OCI-LY1 (cell line): ENCODE results near the gene YIF1B.

ENCODE experiments used
- H2AFZ ChIP-seq: fragments of 200-600 bp; sonication (generic), shearing (Covaris generic); 2 replicates; pipeline ENCODE4 v1.6.0; 2014; ENCODE audit warnings: antibody characterized with exemption, mild to moderate bottlenecking, low read length
- H3F3A ChIP-seq: fragments of 200-600 bp; sonication (generic), shearing (Covaris generic); 2 replicates; pipeline ENCODE4 v1.6.0; 2014; ENCODE audit warnings: mild to moderate bottlenecking, antibody characterized with exemption, low read length, moderate library complexity; ENCODE audit not compliant: insufficient read depth
- H3K27ac ChIP-seq: fragments of 200-600 bp; sonication (generic); 2 replicates; pipeline ENCODE4 v1.5.1; 2014; ENCODE audit warnings: low read length, mixed run types, mild to moderate bottlenecking, low read depth; ENCODE audit not compliant: poor library complexity, severe bottlenecking
- H3K27me3 ChIP-seq: fragments of 200-600 bp; sonication (generic); 2 replicates; pipeline ENCODE4 v1.6.0; 2014; ENCODE audit warnings: antibody characterized with exemption, mild to moderate bottlenecking, low read length, moderate library complexity; ENCODE audit not compliant: insufficient read depth
- H3K36me3 ChIP-seq: fragments of 200-600 bp; sonication (generic); 2 replicates; pipeline ENCODE4 v1.6.1; 2014; ENCODE audit warnings: mild to moderate bottlenecking, antibody characterized with exemption, low read length, moderate library complexity, mixed read lengths; ENCODE audit not compliant: insufficient read depth
- H3K4me1 ChIP-seq: fragments of 200-600 bp; sonication (generic); 2 replicates; pipeline ENCODE4 v1.5.1; 2014; ENCODE audit warnings: mild to moderate bottlenecking, low read length, moderate library complexity; ENCODE audit not compliant: insufficient read depth, severe bottlenecking
- H3K4me2 ChIP-seq: fragments of 200-600 bp; sonication (generic), shearing (Covaris generic); 2 replicates; pipeline ENCODE4 v1.6.1; 2014; ENCODE audit warnings: low read length
- H3K4me3 ChIP-seq: fragments of 200-600 bp; sonication (generic); 2 replicates; pipeline ENCODE4 v1.5.1; 2014; ENCODE audit warnings: low read length, low read depth, mild to moderate bottlenecking, mixed read lengths; ENCODE audit not compliant: poor library complexity, severe bottlenecking
- H3K79me2 ChIP-seq: fragments of 200-600 bp; shearing (Covaris generic); 2 replicates; pipeline ENCODE4 v1.6.1; 2016; ENCODE audit warnings: mixed run types, low read length, mixed read lengths; ENCODE audit not compliant: insufficient read depth
- H3K9ac ChIP-seq: fragments of 200-600 bp; sonication (generic), shearing (Covaris generic); 2 replicates; pipeline ENCODE4 v1.6.1; 2014; ENCODE audit warnings: mild to moderate bottlenecking, low read length, mixed read lengths
- H3K9me2 ChIP-seq: fragments of 200-600 bp; sonication (generic), shearing (Covaris generic); 2 replicates; pipeline ENCODE4 v1.6.1; 2014; ENCODE audit warnings: low read depth, mild to moderate bottlenecking, low read length, mixed read lengths
- H3K9me3 ChIP-seq: fragments of 200-600 bp; shearing (Covaris generic); 2 replicates; pipeline ENCODE4 v1.6.1; 2014; ENCODE audit warnings: low read length, mixed read lengths
- H4K20me1 ChIP-seq: fragments of 200-600 bp; sonication (generic), shearing (Covaris generic); 2 replicates; pipeline ENCODE4 v1.6.0; 2016; ENCODE audit warnings: mild to moderate bottlenecking, low read length; ENCODE audit not compliant: insufficient read depth
- CTCF ChIP-seq: fragments of 200-600 bp; sonication (generic), shearing (Covaris generic); IDR thresholded peaks from 2 replicates; pipeline ENCODE4 v1.5.1; 2017; ENCODE audit warnings: mild to moderate bottlenecking, antibody characterized with exemption, low read length, moderate library complexity, mixed read lengths
- EZH2 ChIP-seq: fragments of 200-600 bp; sonication (generic), shearing (Covaris generic); IDR thresholded peaks from 2 replicates; pipeline ENCODE4 v1.8.0; 2017; ENCODE audit warnings: borderline replicate concordance, mixed run types, mild to moderate bottlenecking, antibody characterized with exemption, low read length, moderate library complexity, mixed read lengths

The YIF1B gene

GRCh38 chr19:38255383-38256014 lies 60.2 kb downstream of the YIF1B start:
- Histone ChIP-seq H3F3A (no peaks in the 10 kb centered on the region), H3K9me2 (no peaks in the 10 kb centered on the region), H3K4me3 (no peak overlapping the region), H3K27me3 (no peaks in the 10 kb centered on the region; the same call in 1 of the 2 replicates), H3K36me3 (no peaks in the 10 kb centered on the region), H3K4me2 (no peak overlapping the region), H4K20me1 (no peaks in the 10 kb centered on the region), H3K79me2 (no peaks in the 10 kb centered on the region), H2AFZ (no peak overlapping the region), H3K9me3 (no peaks in the 10 kb centered on the region), H3K9ac (no peak overlapping the region), H3K4me1 (no peaks in the 10 kb centered on the region), H3K27ac (no peak overlapping the region)
- TF ChIP-seq CTCF (no peak), EZH2 (no peak)

- Histone ChIP-seq H3K9me2 (no peaks in the 10 kb centered on the region), H4K20me1 (no peaks in the 10 kb centered on the region), H3K4me1 (no peaks in the 10 kb centered on the region), H2AFZ (no peak overlapping the region), H3K4me3 (no peak overlapping the region), H3K79me2 (no peaks in the 10 kb centered on the region), H3K36me3 (no peaks in the 10 kb centered on the region), H3K27me3 (no peaks in the 10 kb centered on the region; the same call in 1 of the 2 replicates), H3K4me2 (no peak overlapping the region), H3K9ac (no peak overlapping the region), H3K9me3 (no peaks in the 10 kb centered on the region), H3F3A (no peaks in the 10 kb centered on the region), H3K27ac (no peak overlapping the region)
- TF ChIP-seq EZH2 (no peak), CTCF (no peak)
Measured at GRCh38 chr19:38253788-38254187, 62.0 kb downstream of the YIF1B start.
